IMR-90 (cell line): ENCODE data around the gene CTCFL.

Experiments used
- BHLHE40 ChIP-seq: fragments of 150-350 bp; IDR thresholded peaks from 2 replicates; pipeline ENCODE4 v1.6.1; 2016; ENCODE audit warnings: mild to moderate bottlenecking, low read depth, low read length
- CEBPB ChIP-seq: IDR thresholded peaks from 2 replicates; pipeline ENCODE4 v1.6.1; 2012; ENCODE audit warnings: low read depth, low read length, improper control_type of control experiment
- POLR2A ChIP-seq: IDR thresholded peaks from 2 replicates; pipeline ENCODE4 v1.6.1; 2012; ENCODE audit warnings: mild to moderate bottlenecking, low read depth, low read length
- RAD21 ChIP-seq: IDR thresholded peaks from 2 replicates; pipeline ENCODE4 v1.6.1; 2012; ENCODE audit warnings: low read length, improper control_type of control experiment
- TF ChIP-seq, protein P1 (sequence below): conservative IDR thresholded peaks from 2 replicates; pipeline ENCODE4 v1.5.1; 2012; ENCODE audit warnings: mild to moderate bottlenecking, low read depth, low read length, improper control_type of control experiment

DNA sequence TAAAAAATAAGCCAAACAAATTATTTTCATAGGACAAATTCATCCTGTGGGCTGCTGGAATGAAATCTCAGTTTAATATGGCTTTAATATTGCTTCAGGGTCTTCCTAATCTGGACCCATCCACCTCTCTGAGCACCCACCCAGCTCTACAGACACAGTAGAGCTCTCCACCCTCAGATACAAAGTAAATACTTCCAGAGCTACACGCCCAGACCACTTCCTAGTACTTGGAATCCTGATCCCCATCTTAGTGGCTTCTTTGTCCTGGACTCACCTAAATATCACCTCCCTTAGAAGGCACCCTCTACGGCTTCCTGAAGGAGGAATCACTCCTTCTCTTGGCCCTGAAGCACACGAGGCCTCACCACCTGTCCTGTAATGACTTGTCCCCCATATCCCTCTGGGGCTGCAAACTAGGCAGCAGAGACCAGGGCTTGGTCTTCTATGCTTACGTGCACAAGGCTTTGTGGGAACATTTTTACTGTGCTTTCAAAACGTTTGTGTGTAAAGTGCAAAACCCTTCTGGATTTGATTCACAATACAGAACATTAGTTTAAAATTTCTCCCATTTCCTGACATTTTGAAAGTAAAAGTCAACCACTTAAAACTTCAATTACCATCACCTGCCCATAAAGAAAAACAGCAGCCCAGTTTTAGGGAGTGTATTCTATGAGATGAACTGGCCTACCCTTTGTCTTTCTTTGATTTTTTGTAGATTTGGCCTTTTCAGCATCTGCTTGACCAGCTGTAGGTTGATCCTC is 2.4 kb downstream of the CTCFL start:
- TF ChIP-seq, protein P1, sequence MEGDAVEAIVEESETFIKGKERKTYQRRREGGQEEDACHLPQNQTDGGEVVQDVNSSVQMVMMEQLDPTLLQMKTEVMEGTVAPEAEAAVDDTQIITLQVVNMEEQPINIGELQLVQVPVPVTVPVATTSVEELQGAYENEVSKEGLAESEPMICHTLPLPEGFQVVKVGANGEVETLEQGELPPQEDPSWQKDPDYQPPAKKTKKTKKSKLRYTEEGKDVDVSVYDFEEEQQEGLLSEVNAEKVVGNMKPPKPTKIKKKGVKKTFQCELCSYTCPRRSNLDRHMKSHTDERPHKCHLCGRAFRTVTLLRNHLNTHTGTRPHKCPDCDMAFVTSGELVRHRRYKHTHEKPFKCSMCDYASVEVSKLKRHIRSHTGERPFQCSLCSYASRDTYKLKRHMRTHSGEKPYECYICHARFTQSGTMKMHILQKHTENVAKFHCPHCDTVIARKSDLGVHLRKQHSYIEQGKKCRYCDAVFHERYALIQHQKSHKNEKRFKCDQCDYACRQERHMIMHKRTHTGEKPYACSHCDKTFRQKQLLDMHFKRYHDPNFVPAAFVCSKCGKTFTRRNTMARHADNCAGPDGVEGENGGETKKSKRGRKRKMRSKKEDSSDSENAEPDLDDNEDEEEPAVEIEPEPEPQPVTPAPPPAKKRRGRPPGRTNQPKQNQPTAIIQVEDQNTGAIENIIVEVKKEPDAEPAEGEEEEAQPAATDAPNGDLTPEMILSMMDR, result no peak
- no peak for TF ChIP-seq BHLHE40
- no peak for TF ChIP-seq RAD21
- TF ChIP-seq POLR2A, result no peak
- TF ChIP-seq CEBPB, result no peak
